Measurements from ENCODE around the gene PNRC1.

PNRC1 gene

DNA sequence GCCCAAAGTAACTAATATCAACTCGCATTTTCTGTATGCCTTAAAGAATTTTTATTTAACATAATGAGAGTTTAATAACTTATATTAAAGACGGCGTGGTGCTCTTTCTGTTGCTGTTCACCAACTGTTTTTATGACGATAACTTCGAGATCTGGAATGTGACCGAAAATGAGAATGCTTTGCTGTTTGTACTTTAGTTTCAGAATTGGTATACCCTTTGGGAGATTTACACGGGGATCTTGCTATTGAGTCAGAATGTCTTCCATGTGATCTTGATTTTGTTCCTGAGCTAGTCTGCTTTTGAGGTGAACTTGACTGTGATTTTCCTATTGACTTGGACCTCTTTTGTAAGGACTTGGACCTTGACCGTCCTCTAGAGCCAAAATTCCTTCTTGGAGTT is 17.9 kb downstream of the PNRC1 start:
- H3K4me2 ChIP-seq (ENCODE audit: low read depth, low read length), result peak overlapping the region; percentile 68
- no peaks in the 10 kb centered on the region for H3K27me3 ChIP-seq (replicated peaks; ENCODE audit: insufficient read depth, low read length)
- peaks cover 5% of the 10 kb centered on the region for H3F3A ChIP-seq (ENCODE audit: insufficient read depth, low read length)
- H3K27ac ChIP-seq (ENCODE audit: low read length), result peak overlapping the region; percentile 57
- H3K4me1 ChIP-seq (ENCODE audit: low read length), result peaks cover 10% of the 10 kb centered on the region
- no peaks in the 10 kb centered on the region for H4K20me1 ChIP-seq (ENCODE audit: insufficient read depth, low read length)
- no peaks in the 10 kb centered on the region for H3K36me3 ChIP-seq (replicated peaks; ENCODE audit: insufficient read depth, low read length)
- no peaks in the 10 kb centered on the region for H3K79me2 ChIP-seq (ENCODE audit: low read length)
- peak; percentile 65 for DNase-seq
- no peak for TF ChIP-seq EZH2 (optimal IDR thresholded peaks at IDR 0.05; ENCODE audit: low read depth, low read length)
- TF ChIP-seq, protein P1, sequence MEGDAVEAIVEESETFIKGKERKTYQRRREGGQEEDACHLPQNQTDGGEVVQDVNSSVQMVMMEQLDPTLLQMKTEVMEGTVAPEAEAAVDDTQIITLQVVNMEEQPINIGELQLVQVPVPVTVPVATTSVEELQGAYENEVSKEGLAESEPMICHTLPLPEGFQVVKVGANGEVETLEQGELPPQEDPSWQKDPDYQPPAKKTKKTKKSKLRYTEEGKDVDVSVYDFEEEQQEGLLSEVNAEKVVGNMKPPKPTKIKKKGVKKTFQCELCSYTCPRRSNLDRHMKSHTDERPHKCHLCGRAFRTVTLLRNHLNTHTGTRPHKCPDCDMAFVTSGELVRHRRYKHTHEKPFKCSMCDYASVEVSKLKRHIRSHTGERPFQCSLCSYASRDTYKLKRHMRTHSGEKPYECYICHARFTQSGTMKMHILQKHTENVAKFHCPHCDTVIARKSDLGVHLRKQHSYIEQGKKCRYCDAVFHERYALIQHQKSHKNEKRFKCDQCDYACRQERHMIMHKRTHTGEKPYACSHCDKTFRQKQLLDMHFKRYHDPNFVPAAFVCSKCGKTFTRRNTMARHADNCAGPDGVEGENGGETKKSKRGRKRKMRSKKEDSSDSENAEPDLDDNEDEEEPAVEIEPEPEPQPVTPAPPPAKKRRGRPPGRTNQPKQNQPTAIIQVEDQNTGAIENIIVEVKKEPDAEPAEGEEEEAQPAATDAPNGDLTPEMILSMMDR (IDR thresholded peaks at IDR 0.05; ENCODE audit: low read length), result no peak
- TF ChIP-seq EZH2phosphoT487 (IDR thresholded peaks at IDR 0.05; ENCODE audit: low read length), result no peak
- H3K9me2 ChIP-seq (replicated peaks; ENCODE audit: insufficient read depth, low read length), result no peaks in the 10 kb centered on the region
- peak overlapping the region; percentile 20; the same call in 1 of the 2 replicates for H3K9ac ChIP-seq (ENCODE audit: low read length)
- no peaks in the 10 kb centered on the region for H3K9me3 ChIP-seq (replicated peaks; ENCODE audit: insufficient read depth, low read length)
- peak overlapping the region; percentile 37 for H3K4me3 ChIP-seq (ENCODE audit: low read length)
- H2AFZ ChIP-seq (ENCODE audit: low read length), result peak overlapping the region; percentile 35; the same call in 1 of the 2 replicates

DNA sequence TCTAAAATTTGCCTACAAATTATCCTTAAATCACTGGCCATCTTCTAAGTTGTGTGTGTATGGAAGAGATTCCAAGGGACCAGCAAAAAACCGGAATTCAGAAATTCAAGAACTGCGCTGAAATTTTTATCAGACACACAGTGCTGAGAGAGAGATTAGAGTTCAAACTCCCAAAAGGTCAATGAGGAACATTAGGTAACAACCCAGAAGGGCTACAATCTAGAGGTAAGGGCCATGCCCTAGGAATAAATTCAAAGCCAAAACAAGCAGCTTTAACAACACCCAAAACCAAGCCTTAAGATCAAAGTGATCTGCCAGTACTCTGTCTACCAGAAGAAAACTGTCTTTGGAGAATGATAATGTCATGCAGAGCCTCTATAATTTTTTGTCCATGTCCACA is 19.6 kb downstream of the PNRC1 start:
- Histone ChIP-seq H3K4me2 (ENCODE audit: low read depth, low read length) (no peak overlapping the region), H4K20me1 (ENCODE audit: insufficient read depth, low read length) (no peaks in the 10 kb centered on the region), H3K27ac (ENCODE audit: low read length) (no peak overlapping the region), H2AFZ (ENCODE audit: low read length) (no peak overlapping the region), H3K4me1 (ENCODE audit: low read length) (peaks cover 10% of the 10 kb centered on the region), H3K9ac (ENCODE audit: low read length) (no peak overlapping the region), H3K4me3 (ENCODE audit: low read length) (no peak overlapping the region), H3K9me2 (replicated peaks; ENCODE audit: insufficient read depth, low read length) (no peaks in the 10 kb centered on the region), H3K27me3 (replicated peaks; ENCODE audit: insufficient read depth, low read length) (no peaks in the 10 kb centered on the region), H3K9me3 (replicated peaks; ENCODE audit: insufficient read depth, low read length) (no peaks in the 10 kb centered on the region), H3K79me2 (ENCODE audit: low read length) (no peaks in the 10 kb centered on the region), H3F3A (ENCODE audit: insufficient read depth, low read length) (peaks cover 5% of the 10 kb centered on the region), H3K36me3 (replicated peaks; ENCODE audit: insufficient read depth, low read length) (no peaks in the 10 kb centered on the region)
- DNase-seq, result no peak
- TF ChIP-seq EZH2 (optimal IDR thresholded peaks at IDR 0.05; ENCODE audit: low read depth, low read length), result no peak
- no peak for TF ChIP-seq EZH2phosphoT487 (IDR thresholded peaks at IDR 0.05; ENCODE audit: low read length)
- TF ChIP-seq, protein P1 (IDR thresholded peaks at IDR 0.05; ENCODE audit: low read length), result no peak

DNA sequence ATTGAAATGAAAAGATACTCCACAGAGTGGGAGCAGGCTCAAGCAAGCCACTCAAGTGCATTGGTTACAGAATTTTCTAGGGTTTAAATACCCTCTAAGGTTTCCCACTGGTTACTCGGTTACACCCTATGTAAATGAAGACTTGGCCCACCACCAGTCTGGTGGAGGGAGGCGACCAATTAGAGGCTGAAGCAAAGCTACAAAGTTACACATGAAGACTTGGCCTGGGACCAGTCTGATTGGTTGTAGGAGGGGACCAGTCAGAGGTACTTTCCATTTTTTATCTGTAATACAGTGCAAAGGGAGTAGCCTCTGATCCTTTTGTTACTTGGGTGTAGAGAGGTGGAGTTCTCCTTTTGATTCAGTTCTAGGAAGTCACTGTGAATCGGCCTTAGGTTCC is 29.7 kb downstream of the PNRC1 start:
- no peak overlapping the region for H3K4me2 ChIP-seq (ENCODE audit: low read depth, low read length)
- no peaks in the 10 kb centered on the region for H3K9me2 ChIP-seq (replicated peaks; ENCODE audit: insufficient read depth, low read length)
- no peak for DNase-seq
- H3K79me2 ChIP-seq (ENCODE audit: low read length), result no peaks in the 10 kb centered on the region
- H4K20me1 ChIP-seq (ENCODE audit: insufficient read depth, low read length), result no peaks in the 10 kb centered on the region
- no peak for TF ChIP-seq EZH2phosphoT487 (IDR thresholded peaks at IDR 0.05; ENCODE audit: low read length)
- no peak for TF ChIP-seq EZH2 (optimal IDR thresholded peaks at IDR 0.05; ENCODE audit: low read depth, low read length)
- TF ChIP-seq, protein P1 (IDR thresholded peaks at IDR 0.05; ENCODE audit: low read length), result no peak
- no peaks in the 10 kb centered on the region for H3K9me3 ChIP-seq (replicated peaks; ENCODE audit: insufficient read depth, low read length)
- H3K9ac ChIP-seq (ENCODE audit: low read length), result no peak overlapping the region
- H3K27ac ChIP-seq (ENCODE audit: low read length), result no peak overlapping the region
- no peak overlapping the region for H2AFZ ChIP-seq (ENCODE audit: low read length)
- H3K4me1 ChIP-seq (ENCODE audit: low read length), result no peaks in the 10 kb centered on the region
- no peaks in the 10 kb centered on the region for H3F3A ChIP-seq (ENCODE audit: insufficient read depth, low read length)
- H3K27me3 ChIP-seq (replicated peaks; ENCODE audit: insufficient read depth, low read length), result no peaks in the 10 kb centered on the region
- no peak overlapping the region for H3K4me3 ChIP-seq (ENCODE audit: low read length)
- no peaks in the 10 kb centered on the region for H3K36me3 ChIP-seq (replicated peaks; ENCODE audit: insufficient read depth, low read length)
